Suppressor macrophage treated with lipopolysaccharide for 4 hours (primary cell): ENCODE results near the gene PHF2.

Source experiments
- DNase-seq: peaks from one replicate; pipeline ENCODE4 v3.0.0-alpha.2; 2020

PHF2 gene

GRCh38 chr9:93603011-93603410 is 26.6 kb downstream of the PHF2 start:
- DNase-seq: no peak

GRCh38 chr9:93603906-93604326 is 27.5 kb downstream of the PHF2 start:
- no peak for DNase-seq

- no peak for DNase-seq
Measured at GRCh38 chr9:93606187-93606586, 29.8 kb downstream of the PHF2 start.

- no peak for DNase-seq
Measured at GRCh38 chr9:93610206-93610605, 33.8 kb downstream of the PHF2 start.

GRCh38 chr9:93612052-93612795 is 35.8 kb downstream of the PHF2 start:
- DNase-seq: no peak

GRCh38 chr9:93612796-93613154 is 36.4 kb downstream of the PHF2 start:
- DNase-seq: peak; percentile 14

GRCh38 chr9:93613174-93613573 is 36.8 kb downstream of the PHF2 start:
- no peak for DNase-seq

GRCh38 chr9:93613791-93614190 is 37.4 kb downstream of the PHF2 start:
- DNase-seq: no peak

- no peak for DNase-seq
Measured at GRCh38 chr9:93614830-93615468, 38.6 kb downstream of the PHF2 start.

- DNase-seq: no peak
Measured at GRCh38 chr9:93616044-93616443, 39.7 kb downstream of the PHF2 start.

- DNase-seq: no peak
Measured at GRCh38 chr9:93617273-93617672, 40.9 kb downstream of the PHF2 start.

- no peak for DNase-seq
Measured at GRCh38 chr9:93619272-93619775, 42.9 kb downstream of the PHF2 start.

- DNase-seq: no peak
Measured at GRCh38 chr9:93620041-93620506, 43.7 kb downstream of the PHF2 start.

GRCh38 chr9:93620881-93621820 is 44.8 kb downstream of the PHF2 start:
- DNase-seq: no peak

- no peak for DNase-seq
Measured at GRCh38 chr9:93621922-93622321, 45.5 kb downstream of the PHF2 start.

- DNase-seq: no peak
Measured at GRCh38 chr9:93622691-93623090, 46.3 kb downstream of the PHF2 start.

GRCh38 chr9:93623753-93624152 is 47.4 kb downstream of the PHF2 start:
- DNase-seq: no peak

GRCh38 chr9:93624431-93624834 is 48.0 kb downstream of the PHF2 start:
- DNase-seq: no peak

- DNase-seq: no peak
Measured at GRCh38 chr9:93624977-93625376, 48.6 kb downstream of the PHF2 start.

- no peak for DNase-seq
Measured at GRCh38 chr9:93629920-93630319, 53.5 kb downstream of the PHF2 start.

- DNase-seq: no peak
Measured at GRCh38 chr9:93630806-93631411, 54.5 kb downstream of the PHF2 start.

- DNase-seq: no peak
Measured at GRCh38 chr9:93633492-93634221, 57.3 kb downstream of the PHF2 start.
